HL-60/S4 (cell line): ENCODE data around the gene EPHB1.

Experiments used
- in situ Hi-C: fragments of 300-500 bp; cut with MboI; formaldehyde crosslinking; loops from 2 replicates; pipeline ENCODE4 v1.14.3; 2022; ENCODE audit warnings: low sequenced_read_pairs

The EPHB1 gene

DNA sequence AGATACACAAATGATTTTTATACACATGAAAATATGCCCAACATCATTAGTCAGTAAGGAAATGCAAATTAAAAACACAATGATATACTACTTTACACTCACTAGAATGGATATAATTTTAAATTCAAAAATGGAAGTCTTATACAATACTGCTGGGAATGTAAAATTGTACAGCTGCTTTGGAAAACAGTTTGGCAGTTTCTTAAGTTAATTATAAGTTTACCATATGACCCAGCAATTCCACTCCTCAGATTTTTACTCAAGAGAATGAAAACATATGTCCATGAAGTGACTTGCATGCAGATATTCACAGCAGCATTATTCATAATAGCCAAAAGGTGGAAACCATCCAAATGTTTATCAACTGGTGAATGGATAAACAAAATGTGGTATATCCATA lies 281.3 kb downstream of the EPHB1 start:
- in situ Hi-C loops = no loop called here

DNA sequence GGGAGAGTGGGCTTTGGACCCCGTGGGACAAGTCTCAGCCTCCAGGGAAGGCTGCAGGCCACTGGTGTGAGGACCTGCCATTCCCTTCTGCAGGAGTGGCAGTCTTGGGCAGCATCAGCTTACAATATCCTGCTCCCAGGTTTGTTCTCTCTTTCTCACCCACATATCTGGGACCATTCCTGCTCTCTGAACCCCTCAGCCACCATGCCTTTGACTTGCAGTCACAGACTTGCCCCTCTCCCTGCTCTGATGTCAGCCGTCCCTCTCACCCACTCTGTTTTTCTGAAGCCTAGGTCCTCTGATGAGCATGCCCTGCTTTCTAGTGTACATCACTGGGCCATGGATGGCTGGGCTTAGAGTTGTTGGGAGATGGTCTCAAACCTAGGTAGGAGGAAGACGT lies 282.1 kb downstream of the EPHB1 start:
- in situ Hi-C loops = no loop called here

DNA sequence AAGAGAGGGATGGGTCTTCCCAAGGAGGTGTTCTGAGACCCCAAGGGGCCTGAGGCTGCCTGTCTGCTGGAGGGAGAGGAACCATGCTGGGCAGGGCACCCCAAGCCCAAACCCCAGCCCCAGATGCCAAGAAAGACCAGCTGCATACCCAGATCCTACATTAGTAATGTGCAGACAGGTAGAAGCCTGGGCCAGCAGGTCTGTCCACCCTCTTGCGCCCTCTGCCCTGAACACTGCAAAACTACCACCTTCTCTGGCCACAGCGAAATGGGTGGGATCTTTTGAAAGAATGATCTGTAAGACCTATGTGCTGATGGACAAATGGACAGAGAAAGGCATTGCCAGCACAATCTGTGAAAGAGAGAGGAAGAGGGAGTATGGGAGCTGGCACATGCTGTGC lies 283.2 kb downstream of the EPHB1 start:
- in situ Hi-C loops = no loop called here

DNA sequence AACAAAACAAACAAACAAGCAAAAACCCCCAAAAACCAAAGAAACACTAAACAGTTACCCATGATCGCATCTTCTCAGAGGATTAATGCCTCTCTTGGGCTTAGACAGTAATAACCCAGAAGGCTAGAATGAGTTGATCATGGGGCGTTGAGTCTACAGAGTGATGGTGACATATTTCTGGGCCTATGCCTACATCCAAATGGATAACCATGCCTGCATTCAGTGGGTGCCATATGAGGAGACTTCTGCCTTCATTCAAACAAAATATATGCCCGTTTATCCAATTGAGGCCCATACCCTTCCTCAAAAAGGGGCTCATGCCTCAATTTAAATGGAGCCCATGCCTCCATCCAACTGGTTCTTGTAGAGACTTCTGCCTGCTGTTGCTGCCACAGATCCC lies 284.0 kb downstream of the EPHB1 start:
- in situ Hi-C loops = no loop called here

DNA sequence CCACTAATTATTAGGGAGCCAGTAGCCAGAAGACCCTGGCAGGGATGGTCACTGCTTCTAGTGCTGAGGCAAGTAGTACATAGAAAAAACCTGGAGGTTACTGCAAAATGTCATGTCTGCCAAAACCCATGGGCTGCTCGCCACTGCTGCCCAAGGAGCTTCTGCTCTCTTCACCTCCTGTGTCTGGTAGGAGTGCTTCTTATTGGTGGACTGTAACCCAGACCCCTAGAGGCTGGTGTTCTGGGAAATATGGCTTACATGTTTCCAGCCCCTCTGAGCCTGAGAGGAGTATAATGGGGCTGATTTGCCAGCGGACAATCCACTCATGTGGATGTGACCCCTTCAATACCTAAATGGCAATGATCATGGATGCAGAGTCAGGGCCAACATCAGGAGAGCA lies 286.4 kb downstream of the EPHB1 start:
- in situ Hi-C loops = no loop called here

DNA sequence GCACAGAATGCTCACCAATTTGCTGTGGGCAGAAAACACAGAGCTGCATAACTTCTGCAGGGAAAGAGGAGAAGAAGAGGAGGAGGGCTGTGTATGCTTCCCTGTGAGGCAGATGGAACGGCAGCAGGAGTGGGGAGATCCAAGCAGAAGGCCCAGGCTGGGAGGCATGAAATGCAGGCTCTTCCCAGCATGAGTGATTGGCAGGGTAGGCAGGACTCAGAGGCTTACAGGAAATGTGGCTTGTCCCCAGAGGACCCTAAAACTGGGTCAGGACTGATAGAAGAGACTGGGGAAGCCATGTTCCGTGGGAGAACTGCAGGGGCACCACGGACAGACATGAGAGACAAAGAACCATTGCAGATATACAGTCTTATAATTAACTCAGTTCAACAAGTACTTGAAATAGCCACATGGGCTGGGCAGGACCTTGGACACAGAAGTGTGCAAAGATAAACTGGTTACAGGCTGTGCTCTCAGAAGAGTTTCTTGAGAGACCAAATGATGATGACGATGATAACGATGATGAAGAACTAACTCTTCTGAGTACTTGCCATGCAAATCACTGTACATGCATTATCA lies 286.9 kb downstream of the EPHB1 start:
- in situ Hi-C loops = no loop called here

DNA sequence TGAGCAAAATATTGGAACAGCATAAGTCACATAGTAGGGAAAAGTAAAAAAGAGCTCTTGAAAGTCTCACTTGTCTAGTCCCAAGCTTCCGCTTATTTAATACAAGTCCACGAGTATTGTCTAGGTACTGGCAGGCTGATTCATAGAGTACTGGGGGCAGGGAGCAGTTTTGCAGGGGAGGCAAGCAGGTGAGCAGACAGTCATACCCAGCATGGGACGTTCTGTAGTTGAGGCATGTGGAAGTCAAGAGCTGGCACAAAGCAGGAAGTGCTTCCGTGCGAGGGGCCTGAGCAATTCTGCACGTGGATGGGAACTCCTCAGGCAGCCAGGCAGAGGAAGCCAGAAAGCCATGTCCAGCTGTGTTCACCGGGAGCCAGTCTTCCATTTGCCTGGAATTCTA lies 287.6 kb downstream of the EPHB1 start:
- in situ Hi-C loops = no loop called here

DNA sequence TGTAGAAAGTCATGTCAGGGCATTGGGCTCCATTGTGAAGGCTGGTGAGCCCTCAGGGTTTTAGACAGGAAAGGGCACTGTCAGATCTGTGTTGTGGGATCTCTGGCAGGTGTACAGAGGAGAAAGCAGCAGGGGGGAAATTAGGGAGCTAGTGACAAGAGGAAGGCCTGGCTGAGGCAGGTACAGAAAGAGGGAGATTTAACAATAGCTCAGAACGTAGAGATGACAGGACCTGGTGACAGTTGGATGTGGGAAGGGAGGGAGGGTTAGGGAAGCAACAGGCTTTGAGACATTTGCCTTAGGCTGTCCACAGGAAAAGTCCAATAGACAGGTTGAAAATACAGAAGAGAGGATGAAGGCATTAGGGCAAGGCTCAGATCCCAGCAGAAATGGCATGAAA lies 288.1 kb downstream of the EPHB1 start:
- in situ Hi-C loops = no loop called here

DNA sequence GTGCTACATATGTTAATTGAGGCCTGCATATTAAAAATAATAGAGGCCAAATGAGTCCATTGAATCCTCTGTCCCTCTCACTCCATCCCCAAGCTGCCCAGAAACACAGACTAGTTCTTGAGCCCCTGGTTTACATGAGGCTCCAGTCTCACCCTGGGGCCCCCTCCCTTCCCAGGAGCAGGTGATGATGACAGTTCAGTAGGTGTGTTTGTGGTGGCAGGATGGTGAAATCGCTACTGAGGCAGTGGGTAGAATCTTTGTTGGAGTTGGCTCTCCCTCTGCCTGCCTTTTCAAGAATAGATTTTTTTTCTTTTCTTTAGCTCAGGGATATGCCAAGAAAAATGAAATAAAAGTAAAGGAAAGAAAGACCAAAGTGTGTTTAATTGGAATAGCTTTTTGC lies 288.7 kb downstream of the EPHB1 start:
- in situ Hi-C loops = no loop called here

DNA sequence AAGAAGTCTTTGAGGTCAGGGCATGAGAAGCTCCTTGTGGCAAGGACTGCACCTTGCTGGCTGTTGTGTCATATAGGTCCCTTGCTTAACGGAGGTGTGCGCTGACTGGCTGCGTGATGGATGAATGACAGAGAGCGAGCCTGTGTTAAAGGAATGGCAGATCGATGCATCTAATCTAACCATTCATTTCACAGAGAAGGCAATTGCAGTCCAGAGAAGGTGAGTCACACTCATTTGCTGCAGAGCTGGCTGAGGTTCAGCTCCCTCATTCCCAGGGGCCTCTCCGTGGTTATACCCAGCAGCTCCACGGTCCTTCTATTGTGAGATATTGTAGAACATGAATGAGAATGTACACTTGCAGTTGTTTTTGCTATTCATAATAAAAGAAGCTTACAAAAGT lies 289.3 kb downstream of the EPHB1 start:
- in situ Hi-C loops = no loop called here

DNA sequence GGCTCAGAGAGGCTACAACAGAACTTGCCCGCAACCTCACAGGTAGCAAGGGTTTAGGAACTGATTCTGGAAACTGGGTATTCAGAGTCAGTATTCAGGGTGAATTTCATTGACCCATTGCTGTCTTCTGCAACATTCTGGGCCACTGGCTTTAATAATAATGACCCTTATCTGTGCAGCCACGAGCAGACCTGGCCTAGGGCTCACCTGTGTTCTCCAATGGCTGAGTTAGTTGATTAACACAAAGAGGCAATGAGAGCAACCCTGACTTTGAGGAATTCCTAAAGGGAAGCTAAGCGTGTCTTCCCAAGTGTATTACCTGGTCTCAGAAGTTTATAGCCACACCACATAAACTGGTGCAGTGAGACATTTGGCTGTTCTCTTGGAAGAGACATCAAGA lies 289.9 kb downstream of the EPHB1 start:
- in situ Hi-C loops = no loop called here

DNA sequence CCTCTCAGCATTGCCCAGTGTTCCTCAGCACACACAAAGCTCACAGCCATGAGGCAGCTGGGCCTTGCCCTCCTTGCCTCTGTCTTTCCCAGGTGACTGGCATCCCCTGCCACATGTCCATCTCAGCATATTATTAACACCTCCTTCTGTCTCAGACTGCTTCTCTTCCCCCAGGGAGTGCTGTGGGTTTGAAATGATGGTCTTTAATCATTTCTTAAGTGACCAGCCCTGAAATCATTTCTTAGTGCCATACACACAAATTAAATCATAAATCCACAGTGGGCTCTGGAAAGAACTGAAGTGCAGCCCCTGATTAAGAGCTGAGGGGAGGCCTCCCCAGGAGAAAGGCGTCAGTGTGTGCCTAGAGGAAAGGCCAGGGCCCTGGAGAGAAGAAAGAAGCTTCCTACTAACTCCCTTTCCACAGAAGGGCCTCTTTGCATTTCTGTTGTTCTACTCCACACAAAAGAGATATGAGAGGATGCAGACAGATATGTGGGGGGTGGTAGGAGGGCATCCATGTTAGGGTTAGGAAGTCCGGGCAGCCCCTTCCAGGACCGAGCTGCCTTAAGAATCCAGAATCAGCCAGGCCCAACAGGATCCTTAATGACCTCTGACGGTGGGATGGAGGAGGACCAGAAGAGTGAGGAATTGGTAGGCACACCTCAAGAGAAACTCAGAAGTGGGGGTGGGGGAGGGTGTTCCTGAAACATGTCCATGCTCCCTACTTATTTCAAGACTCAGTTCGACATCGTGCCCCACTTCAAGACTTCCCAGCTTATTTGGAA lies 290.8 kb downstream of the EPHB1 start:
- in situ Hi-C loops = no loop called here

DNA sequence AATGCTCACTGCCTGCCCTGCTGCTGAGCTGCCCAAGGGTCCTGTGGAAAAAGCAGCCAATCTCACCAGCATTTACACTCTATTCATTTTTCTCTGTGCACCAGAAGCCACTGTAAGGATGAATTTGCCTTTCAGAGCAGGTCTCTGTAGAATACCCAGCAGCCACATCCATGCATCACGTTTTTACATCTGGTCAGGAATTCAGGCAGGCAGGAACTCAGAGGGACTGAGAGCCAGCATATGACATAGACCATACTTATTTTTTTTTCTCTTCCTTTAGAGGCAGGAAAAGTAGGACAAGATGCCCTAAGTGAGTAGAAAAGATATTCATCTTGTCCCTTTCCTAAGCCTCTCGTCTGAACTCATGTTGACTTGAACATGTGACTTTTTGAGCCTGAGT lies 292.7 kb downstream of the EPHB1 start:
- in situ Hi-C loops = no loop called here

DNA sequence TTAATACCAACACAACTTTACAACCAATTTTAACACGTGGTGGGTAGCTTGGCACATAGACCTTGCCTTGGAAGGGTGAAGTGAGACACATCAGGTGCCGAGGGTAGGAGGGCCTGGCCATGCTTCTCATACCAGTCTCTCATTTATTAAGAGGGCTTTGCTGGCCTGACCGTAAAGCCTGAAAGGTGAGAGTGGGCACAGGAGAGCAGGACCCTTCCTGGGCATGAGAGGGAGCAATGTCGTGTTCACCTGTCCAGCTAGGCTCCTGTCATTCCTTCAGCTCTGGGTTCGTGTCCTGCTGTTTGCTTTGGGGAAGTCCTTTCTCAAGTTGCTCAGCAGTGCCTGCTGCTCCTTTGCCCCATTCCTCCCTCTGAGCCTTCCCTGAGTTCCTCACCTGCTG lies 294.4 kb downstream of the EPHB1 start:
- in situ Hi-C loops = no loop called here

DNA sequence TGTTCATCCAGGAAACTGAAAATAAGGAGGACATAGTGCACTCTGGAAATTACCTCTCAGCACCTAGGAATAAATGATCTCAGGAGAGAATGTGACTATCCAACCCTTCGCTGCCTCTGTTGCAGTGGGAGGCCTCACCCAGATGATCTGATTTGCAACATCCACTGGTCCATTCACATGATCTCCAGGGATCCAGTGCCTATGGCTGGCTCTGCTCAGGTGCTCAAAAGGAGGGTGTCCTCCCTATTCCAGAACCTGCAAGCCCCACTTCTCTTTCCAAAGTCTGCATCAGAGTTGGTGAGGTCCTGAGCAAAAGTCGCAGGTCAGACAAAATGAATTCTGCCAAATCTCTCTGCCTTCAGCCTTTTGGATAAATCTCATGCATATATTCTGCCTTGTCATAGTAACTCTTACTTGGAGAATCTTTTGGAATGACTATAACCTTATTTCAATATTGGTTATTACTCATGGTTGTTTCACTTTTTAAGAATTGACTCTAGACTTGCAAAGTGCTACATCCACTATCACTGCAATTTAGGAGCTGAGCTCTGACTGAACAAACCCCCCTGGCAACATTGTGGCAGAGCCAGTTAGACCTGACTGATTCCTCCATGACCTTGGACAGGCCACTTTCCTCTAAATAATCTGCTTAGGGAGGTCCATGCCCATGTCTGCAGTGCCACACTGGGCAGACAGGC lies 295.1 kb downstream of the EPHB1 start:
- in situ Hi-C loops = no loop called here

DNA sequence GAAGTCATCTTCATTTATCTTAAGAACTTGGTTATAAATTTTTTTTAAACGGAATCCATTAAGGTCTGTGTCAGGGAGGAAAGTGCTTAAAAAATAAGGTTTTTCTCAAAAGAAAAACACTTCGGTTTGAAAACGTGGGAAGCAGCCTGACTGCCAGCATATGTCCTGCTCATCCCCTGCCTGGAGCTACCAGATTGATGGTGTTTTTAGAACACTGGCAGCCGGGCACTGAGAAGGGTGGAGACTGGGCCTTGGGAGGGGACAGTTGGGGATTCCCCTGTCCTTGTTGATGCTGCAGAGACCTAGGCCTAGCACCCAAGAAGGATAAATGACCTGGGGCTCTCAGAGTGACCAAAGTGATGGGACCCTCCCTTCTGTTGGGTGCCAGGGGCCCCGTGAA lies 296.9 kb downstream of the EPHB1 start:
- in situ Hi-C loops = no loop called here

DNA sequence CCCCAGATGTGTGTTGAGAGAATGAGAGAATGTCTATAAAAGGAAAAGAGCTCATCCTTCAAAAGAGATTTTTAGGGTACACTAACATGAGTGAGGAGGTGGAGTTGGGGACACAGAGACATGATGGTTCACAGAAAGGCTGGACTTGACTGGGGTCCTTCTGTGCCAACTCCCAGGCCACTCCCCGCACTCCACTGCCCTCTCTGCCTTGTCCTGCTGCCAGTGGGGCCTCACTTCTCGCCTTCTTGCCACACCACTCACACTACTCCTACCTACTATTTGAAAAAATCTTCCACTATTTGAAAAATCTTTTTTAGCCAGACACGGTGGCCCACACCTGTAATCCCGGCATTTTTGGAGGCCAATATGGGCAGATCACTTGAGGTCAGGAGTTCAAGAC lies 298.1 kb downstream of the EPHB1 start:
- in situ Hi-C loops = no loop called here

DNA sequence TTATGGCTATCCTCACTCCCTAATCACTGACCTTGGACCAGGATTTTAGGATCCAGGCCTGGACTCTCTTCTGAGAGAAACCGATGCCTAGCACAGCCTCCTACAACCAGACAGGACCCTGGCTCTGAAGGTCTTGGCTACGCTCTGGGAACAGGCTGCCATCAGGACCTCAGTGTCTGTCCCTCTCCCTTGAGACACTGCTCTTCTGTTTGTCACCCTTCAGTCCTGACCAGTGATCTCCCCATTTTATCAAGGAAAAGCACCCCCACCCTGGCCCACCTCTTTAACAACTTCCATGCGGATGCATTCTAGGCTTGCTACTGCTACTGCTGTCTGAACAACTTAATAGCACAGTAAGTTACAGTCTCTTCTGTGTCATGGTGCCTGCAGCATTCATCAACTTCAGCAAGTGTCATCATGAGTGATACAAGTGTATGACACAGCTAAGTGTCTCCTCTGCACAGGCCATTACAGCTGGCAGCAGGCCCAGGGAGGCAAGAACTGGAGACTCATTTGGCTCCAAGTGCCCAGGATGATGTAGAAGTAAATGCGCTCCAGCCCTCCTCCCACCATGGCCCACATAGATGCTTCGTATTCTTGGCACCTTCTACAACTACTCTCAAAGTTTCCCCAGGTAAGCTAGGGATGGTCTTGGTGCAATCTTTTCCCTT lies 302.4 kb downstream of the EPHB1 start:
- in situ Hi-C loops = no loop called here

DNA sequence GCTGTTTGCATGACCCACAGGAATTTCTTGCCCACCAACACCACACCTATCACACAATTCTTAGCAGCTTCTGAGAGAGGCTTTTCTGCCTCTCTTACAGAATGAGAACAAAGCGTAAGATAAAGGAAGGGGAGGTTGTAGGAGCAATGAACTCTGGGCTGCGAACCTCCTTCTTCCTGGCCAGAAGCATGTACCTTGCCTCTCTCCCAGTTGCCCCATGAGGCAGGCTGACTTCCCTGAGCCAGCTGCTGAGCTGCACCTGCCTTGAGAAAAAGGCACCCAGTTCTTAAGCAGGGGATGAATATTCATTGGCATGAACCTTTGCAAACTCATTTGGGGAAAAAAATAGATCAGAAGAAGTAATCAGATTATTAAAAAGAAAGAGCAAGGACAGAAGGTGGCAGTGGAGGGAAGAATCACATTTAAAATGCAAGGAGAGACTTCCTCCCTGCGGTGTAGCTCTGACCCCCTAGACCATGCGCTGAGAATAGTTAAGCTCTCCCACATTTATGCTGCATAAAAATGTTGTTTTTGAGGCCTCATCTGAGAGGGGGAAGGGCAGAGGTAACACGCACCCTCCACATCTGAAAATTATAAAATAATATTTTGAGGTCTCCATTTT lies 304.8 kb downstream of the EPHB1 start:
- in situ Hi-C loops = no loop called here

DNA sequence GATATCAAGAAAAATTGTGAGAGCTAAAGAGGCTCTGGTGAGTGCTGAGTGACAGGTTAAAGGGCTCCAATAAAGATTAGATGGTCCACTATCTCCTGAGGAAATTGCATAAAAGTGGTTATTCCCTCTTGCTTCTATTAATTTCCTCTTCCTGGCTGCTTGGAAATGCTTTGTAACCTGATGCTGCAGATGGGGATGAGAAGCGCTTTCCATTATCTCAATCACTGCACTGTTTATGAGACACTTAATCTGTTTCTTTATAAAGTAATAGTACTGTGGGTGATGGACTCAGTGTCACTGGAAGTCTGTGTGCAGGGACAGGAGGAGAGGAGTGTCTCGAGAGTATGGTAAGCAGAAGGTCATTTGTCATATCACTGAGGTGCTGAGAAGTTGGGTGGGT lies 305.3 kb downstream of the EPHB1 start:
- in situ Hi-C loops = no loop called here

DNA sequence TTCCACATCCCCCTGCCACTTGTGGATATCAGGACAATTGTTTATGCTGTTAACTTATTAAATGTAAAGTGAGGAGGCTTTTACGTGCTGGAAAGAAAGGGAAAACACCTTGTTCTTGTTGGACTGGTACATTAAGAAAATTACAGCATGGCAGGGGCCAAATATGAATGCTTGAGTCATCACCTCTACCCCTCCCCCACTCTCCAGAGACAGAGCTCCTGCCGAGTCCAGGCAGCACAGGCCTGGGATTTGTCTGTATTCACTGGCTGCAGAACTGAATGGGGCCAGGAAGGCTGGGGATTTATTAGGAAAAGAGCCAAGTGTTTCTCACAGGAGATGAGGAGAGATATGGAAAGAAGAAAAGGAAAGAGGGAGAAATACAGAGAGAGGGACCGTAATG lies 308.9 kb downstream of the EPHB1 start:
- in situ Hi-C loops = no loop called here
